ENCODE measurements around the gene RIC3.

GRCh38 chr11:8100158-8100557, 68.7 kb downstream of the RIC3 start:
- TF ChIP-seq CTCF (IDR thresholded peaks at IDR 0.05; ENCODE audit: low read length), result no peak
- TF ChIP-seq EZH2 (IDR thresholded peaks at IDR 0.05; ENCODE audit: borderline replicate concordance, low read length), result no peak

Measured in OCI-LY1 (cell line).